SK-N-DZ (cell line): ENCODE results near the gene NAIP.
"Not testable (repeated sequence)": the region's sequence is repeated elsewhere in the genome, so short reads cannot be mapped to it uniquely, and the experiment has no call there.

ENCODE experiments used
- DNase-seq: peaks from one replicate; pipeline ENCODE4 v3.0.0-alpha.2; 2015; ENCODE audit warnings: low spot score

Gene NAIP

DNA sequence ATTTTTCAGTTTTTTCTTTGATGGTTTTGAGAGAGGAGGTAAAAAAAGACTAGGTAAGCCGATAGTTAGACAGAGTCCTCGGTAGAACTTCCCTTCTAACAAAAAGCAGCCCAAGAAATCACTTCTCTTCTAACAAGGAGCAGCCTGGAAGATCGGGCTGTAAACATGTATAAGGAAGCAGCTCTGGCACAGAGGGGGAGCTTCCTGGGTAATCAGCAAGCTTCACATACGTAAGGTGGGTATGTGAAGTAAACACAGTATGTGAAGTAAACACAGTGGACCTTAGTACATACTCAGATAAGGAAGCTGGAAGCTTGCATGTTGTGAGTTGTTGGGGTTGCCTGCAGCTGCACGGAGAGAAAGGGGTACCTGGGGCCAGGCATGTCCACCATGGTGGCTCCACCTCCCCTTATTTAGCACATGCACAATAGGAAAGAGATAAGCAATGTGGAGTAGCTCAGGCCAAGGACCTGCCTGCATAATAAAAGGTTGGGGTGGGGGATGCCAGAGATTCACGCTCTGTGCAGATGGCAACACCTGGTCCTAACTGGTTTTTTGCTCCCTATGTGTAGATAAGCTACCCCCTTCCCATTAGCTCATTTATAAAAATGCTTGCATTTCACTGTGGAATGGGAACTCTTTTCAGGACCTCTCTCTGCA lies 93.3 kb downstream of the NAIP start:
- DNase-seq: not testable (repeated sequence)

DNA sequence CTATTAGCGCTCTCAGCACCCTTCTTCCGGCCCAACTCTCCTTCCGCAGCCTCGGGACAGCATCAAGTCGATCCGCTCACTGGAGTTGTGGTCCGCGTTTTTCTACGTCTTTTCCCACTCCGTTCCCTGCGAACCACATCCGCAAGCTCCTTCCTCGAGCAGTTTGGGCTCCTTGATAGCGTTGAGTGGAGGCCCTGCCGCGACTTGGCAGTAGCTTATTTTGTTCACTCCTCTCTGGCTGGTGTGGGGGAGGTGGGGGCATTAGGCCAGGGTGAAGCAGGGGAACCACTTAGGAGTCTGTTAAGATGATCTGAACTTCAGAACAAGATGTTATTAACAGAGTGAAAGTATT lies 100.0 kb downstream of the NAIP start:
- DNase-seq: not testable (repeated sequence)
